Measurements from ENCODE around the gene BRK1.
"Not testable (repeated sequence)": the region's sequence is repeated elsewhere in the genome, so short reads cannot be mapped to it uniquely, and the experiment has no call there.

The BRK1 gene

GRCh38 chr3:10175334-10175733 is 59.9 kb downstream of the BRK1 start:
- H3K36me3 ChIP-seq (ENCODE audit: control insufficient read depth, insufficient read depth, low read length); H3K4me3 ChIP-seq (ENCODE audit: insufficient read depth, low read depth, low read length); H3K9me3 ChIP-seq (ENCODE audit: control insufficient read depth, low read length); H3K27me3 ChIP-seq (ENCODE audit: control insufficient read depth, insufficient read depth, low read length, poor library complexity, severe bottlenecking); H3K4me1 ChIP-seq (ENCODE audit: control insufficient read depth, insufficient read depth, low read length); H3K27ac ChIP-seq (ENCODE audit: insufficient read depth, low read depth, low read length, poor library complexity, severe bottlenecking): not testable (repeated sequence)
- WGBS, 2 experiments = 91 to 93% methylated on average over 7 of the region's 7 CpGs

- WGBS, 2 experiments = 90 to 97% methylated on average over 4 of the region's 4 CpGs
Measured at GRCh38 chr3:10176150-10176549, 60.7 kb downstream of the BRK1 start.

More at GRCh38 chr3:10176150-10176549, 60.7 kb downstream of the BRK1 start:
- H3K27me3 ChIP-seq (ENCODE audit: control insufficient read depth, insufficient read depth, low read length, poor library complexity, severe bottlenecking); H3K4me3 ChIP-seq (ENCODE audit: insufficient read depth, low read depth, low read length); H3K36me3 ChIP-seq (ENCODE audit: control insufficient read depth, insufficient read depth, low read length); H3K4me1 ChIP-seq (ENCODE audit: control insufficient read depth, insufficient read depth, low read length); H3K27ac ChIP-seq (ENCODE audit: insufficient read depth, low read depth, low read length, poor library complexity, severe bottlenecking); H3K9me3 ChIP-seq (ENCODE audit: control insufficient read depth, low read length): not testable (repeated sequence)
